NCI-H1092 treated with DMSO at 0.1 percent for 48 hours (cell line): ENCODE data around the gene AGTR1.

Experiments
- DNase-seq: peaks from one replicate; lab custom pipeline; 2025; lab: John Stamatoyannopoulos, UW

Gene AGTR1

GRCh38 chr3:148697306-148698189 lies at the start of gene AGTR1:
Gene AGTR1 (plus strand): TSS chr3:148697903. CDS start chr3:148741036, 43,133 bp downstream.
- no peak for DNase-seq

GRCh38 chr3:148648685-148649352 lies 48.9 kb upstream of the AGTR1 start:
- DNase-seq: no peak

GRCh38 chr3:148651549-148651948 lies 46.2 kb upstream of the AGTR1 start:
- no peak for DNase-seq

GRCh38 chr3:148654433-148654832 lies 43.3 kb upstream of the AGTR1 start:
- DNase-seq: no peak

GRCh38 chr3:148657470-148657869 lies 40.2 kb upstream of the AGTR1 start:
- no peak for DNase-seq

- DNase-seq: no peak
Observed at GRCh38 chr3:148659512-148659911, 38.2 kb upstream of the AGTR1 start.

GRCh38 chr3:148680289-148680688 lies 17.4 kb upstream of the AGTR1 start:
- no peak for DNase-seq

GRCh38 chr3:148681080-148681479 lies 16.6 kb upstream of the AGTR1 start:
- no peak for DNase-seq

GRCh38 chr3:148682997-148683396 lies 14.7 kb upstream of the AGTR1 start:
- DNase-seq: no peak

GRCh38 chr3:148694116-148694515 lies 3.6 kb upstream of the AGTR1 start:
- DNase-seq: no peak

GRCh38 chr3:148698190-148698810 lies 597 bp downstream of the AGTR1 start:
- DNase-seq: no peak

GRCh38 chr3:148705314-148705713 lies 7.6 kb downstream of the AGTR1 start:
- DNase-seq: no peak

- no peak for DNase-seq
Observed at GRCh38 chr3:148707601-148708380, 10.1 kb downstream of the AGTR1 start.

GRCh38 chr3:148708409-148708808 lies 10.7 kb downstream of the AGTR1 start:
- DNase-seq: no peak

GRCh38 chr3:148709560-148710253 lies 12.0 kb downstream of the AGTR1 start:
- no peak for DNase-seq

- no peak for DNase-seq
Observed at GRCh38 chr3:148710665-148711064, 13.0 kb downstream of the AGTR1 start.

GRCh38 chr3:148711981-148712666 lies 14.4 kb downstream of the AGTR1 start:
- DNase-seq: no peak

- DNase-seq: no peak
Observed at GRCh38 chr3:148714521-148714920, 16.8 kb downstream of the AGTR1 start.

GRCh38 chr3:148716657-148717056 lies 19.0 kb downstream of the AGTR1 start:
- no peak for DNase-seq

GRCh38 chr3:148717885-148718561 lies 20.3 kb downstream of the AGTR1 start:
- DNase-seq: no peak
